CD4-positive, alpha-beta T cell (primary cell): Measurements from ENCODE around the gene DYNC1LI2. TPM values are rescaled to one million over a fixed set of nuclear protein-coding genes. Genes with fewer than 3 reads are reported as not detected.

Source experiments
- ATAC-seq: fragments of 200-7000 bp; cut with Tn5 transposase; one replicate; pipeline ENCODE4 v1.10.0; 2022; ENCODE audit warnings: mild to moderate bottlenecking; ENCODE audit not compliant: poor library complexity
- CTCF ChIA-PET: fragments of 350-600 bp; sonication (Branson Sonifier 250); formaldehyde crosslinking; loops from one replicate; lab custom pipeline; 2021; ENCODE audit warnings: antibody characterized with exemption, inconsistent platforms; lab: Charles Lee
- POLR2A ChIA-PET: fragments of 350-600 bp; sonication (Branson Sonifier 250); formaldehyde crosslinking; loops from one replicate; lab custom pipeline; 2021; ENCODE audit warnings: antibody characterized with exemption, inconsistent platforms; lab: Charles Lee
- DNase-seq, 14 experiments: peaks; one replicate each; pipeline ENCODE4 v3.0.0-alpha.2; 2013 to 2020; ENCODE audit warnings: mixed read lengths in 2 of 14
- H3K27ac ChIP-seq, 2 donors: one replicate each; pipeline versions ENCODE4 v1.5.1 to v1.7.0; 2013; ENCODE audit warnings: low read length in 2 of 2, low read depth in 1 of 2, mild to moderate bottlenecking in 1 of 2
- H3K27me3 ChIP-seq, 2 experiments: 1 replicate in 1 of 2; 2 replicates in 1 of 2; pipeline versions ENCODE4 v1.6.1 to v1.7.0; 2013; ENCODE audit warnings: low read length in 2 of 2, control low read depth in 1 of 2, mild to moderate bottlenecking in 1 of 2, moderate library complexity in 1 of 2; ENCODE audit not compliant: insufficient read depth in 2 of 2, control insufficient read depth in 1 of 2
- H3K36me3 ChIP-seq: one replicate; pipeline ENCODE4 v1.6.1; 2013; ENCODE audit warnings: low read length, control low read depth; ENCODE audit not compliant: insufficient read depth
- H3K4me1 ChIP-seq: one replicate; pipeline ENCODE4 v1.6.1; 2013; ENCODE audit warnings: low read length, control low read depth; ENCODE audit not compliant: insufficient read depth
- H3K4me3 ChIP-seq: one replicate; pipeline ENCODE4 v1.5.1; 2013; ENCODE audit warnings: mild to moderate bottlenecking, low read length, moderate library complexity
- H3K9me3 ChIP-seq, 2 experiments: 1 replicate in 1 of 2; 2 replicates in 1 of 2; pipeline versions ENCODE4 v1.6.1 to v1.7.0; 2013; ENCODE audit warnings: low read length in 2 of 2, mild to moderate bottlenecking in 2 of 2, control low read depth in 1 of 2, moderate library complexity in 1 of 2; ENCODE audit not compliant: control insufficient read depth in 1 of 2, insufficient read depth in 1 of 2
- H3K27ac Mint-ChIP-seq: one replicate; pipeline ENCODE4 v1.8.0; 2020; ENCODE audit warnings: mixed read lengths
- H3K27me3 Mint-ChIP-seq: one replicate; pipeline ENCODE4 v1.8.0; 2021; ENCODE audit warnings: mixed read lengths
- H3K36me3 Mint-ChIP-seq: one replicate; pipeline ENCODE4 v1.8.0; 2021; ENCODE audit warnings: low read depth, mixed read lengths
- H3K4me1 Mint-ChIP-seq: one replicate; pipeline ENCODE4 v1.8.0; 2021; ENCODE audit warnings: low read depth, mixed read lengths
- H3K4me3 Mint-ChIP-seq: one replicate; pipeline ENCODE4 v1.8.0; 2020; ENCODE audit warnings: mild to moderate bottlenecking, mixed read lengths
- H3K9me3 Mint-ChIP-seq: one replicate; pipeline ENCODE4 v1.8.0; 2020; ENCODE audit warnings: mixed read lengths
- intact Hi-C, 2 experiments: fragments of 100-400 bp; cut with DNase I in 1 of 2; cut with micrococcal nuclease in 1 of 2; formaldehyde crosslinking; loops; one replicate each; pipeline versions ENCODE4 v1.15.1 to v1.9.0; 2023 to 2025; cut with DNase I, micrococcal nuclease
- total RNA-seq, 174 experiments: library from RNA in 2 of 174; stranded (reverse) in 2 of 174; gene quantifications; one replicate each; pipeline ENCODE4 v1.2.3 and lab custom pipeline; 2021 to 2026
- TF ChIP-seq, protein P1 (sequence below): fragments of 200-600 bp; IDR thresholded peaks from one replicate; pipeline ENCODE4 v1.8.0; 2022; ENCODE audit warnings: antibody characterized with exemption, mild to moderate bottlenecking

DYNC1LI2 gene
- total RNA-seq, 2 experiments from 2014 or later = 81.8 to 82.4 TPM

GRCh38 chr16:66728804-66729203 lies 22.6 kb downstream of the DYNC1LI2 start:
- Histone ChIP-seq H3K4me3 (no peak overlapping the region), H3K4me1 (no peaks in the 10 kb centered on the region), H3K36me3 (peaks cover 80% of the 10 kb centered on the region), H3K27me3 (no peaks in the 10 kb centered on the region), H3K27ac (no peak overlapping the region), H3K9me3 (no peaks in the 10 kb centered on the region)
- H3K4me1 Mint-ChIP-seq = peaks cover 6% of the 10 kb centered on the region
- no peak for ATAC-seq
- H3K36me3 Mint-ChIP-seq = peaks cover 92% of the 10 kb centered on the region
- ChIA-PET POLR2A (no interaction called here), CTCF (interaction anchor here (1.5 to 3.4 kb wide), 3 partner anchors 8 to 22 kb away, joined by 5 to 18 read pairs (median 9); partner anchors contain the start of gene DYNC1LI2)
- intact Hi-C loops = loop anchor here (1.0 to 5.0 kb wide), 4 partner anchors 11 to 322 kb away; no protein-coding TSS in a partner anchor
- no peaks in the 10 kb centered on the region for H3K27me3 Mint-ChIP-seq
- H3K27ac Mint-ChIP-seq = no peak overlapping the region
- H3K4me3 Mint-ChIP-seq = no peak overlapping the region
- no peaks in the 10 kb centered on the region for H3K9me3 Mint-ChIP-seq
- TF ChIP-seq, protein P1, sequence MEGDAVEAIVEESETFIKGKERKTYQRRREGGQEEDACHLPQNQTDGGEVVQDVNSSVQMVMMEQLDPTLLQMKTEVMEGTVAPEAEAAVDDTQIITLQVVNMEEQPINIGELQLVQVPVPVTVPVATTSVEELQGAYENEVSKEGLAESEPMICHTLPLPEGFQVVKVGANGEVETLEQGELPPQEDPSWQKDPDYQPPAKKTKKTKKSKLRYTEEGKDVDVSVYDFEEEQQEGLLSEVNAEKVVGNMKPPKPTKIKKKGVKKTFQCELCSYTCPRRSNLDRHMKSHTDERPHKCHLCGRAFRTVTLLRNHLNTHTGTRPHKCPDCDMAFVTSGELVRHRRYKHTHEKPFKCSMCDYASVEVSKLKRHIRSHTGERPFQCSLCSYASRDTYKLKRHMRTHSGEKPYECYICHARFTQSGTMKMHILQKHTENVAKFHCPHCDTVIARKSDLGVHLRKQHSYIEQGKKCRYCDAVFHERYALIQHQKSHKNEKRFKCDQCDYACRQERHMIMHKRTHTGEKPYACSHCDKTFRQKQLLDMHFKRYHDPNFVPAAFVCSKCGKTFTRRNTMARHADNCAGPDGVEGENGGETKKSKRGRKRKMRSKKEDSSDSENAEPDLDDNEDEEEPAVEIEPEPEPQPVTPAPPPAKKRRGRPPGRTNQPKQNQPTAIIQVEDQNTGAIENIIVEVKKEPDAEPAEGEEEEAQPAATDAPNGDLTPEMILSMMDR = no peak
- no peak for DNase-seq

DNA sequence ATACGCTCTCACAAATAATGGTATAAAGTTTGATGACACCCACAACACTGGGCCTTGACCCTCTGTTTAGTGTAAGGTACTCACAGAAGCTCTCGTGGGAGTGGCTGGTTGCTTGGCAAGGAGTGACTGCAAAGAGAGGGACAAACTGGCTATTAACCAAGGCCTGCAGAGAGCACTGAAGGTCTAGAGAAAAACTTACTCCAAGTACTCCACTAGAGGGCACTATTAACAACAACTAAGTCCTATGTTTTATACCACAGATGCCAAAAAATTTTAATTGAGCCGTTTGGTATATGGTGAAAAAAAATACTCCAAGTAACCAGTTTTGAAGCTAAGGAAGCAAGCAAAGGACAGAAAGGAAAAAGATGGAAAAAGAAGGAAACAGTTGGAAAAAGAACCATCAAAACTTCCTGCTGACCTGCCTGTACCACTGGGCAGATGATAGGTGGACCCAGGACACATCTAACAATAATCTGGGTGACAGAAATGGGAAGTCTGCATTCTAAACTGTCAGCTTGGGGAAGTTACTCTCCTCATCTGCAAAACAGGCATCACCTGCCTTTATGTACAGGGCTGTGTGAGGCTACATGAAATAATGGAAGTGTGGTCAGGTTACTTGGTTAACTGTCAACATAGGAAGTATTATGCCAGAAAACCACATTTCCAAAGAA lies 23.2 kb downstream of the DYNC1LI2 start:
- H3K27me3 Mint-ChIP-seq = no peaks in the 10 kb centered on the region
- Histone ChIP-seq H3K27ac (no peak overlapping the region), H3K36me3 (peaks cover 80% of the 10 kb centered on the region), H3K9me3 (no peaks in the 10 kb centered on the region), H3K4me1 (no peaks in the 10 kb centered on the region), H3K27me3 (no peaks in the 10 kb centered on the region), H3K4me3 (no peak overlapping the region)
- peaks cover 6% of the 10 kb centered on the region for H3K4me1 Mint-ChIP-seq
- POLR2A ChIA-PET = no interaction called here
- TF ChIP-seq, protein P1 = peak; percentile 83
- peaks cover 92% of the 10 kb centered on the region for H3K36me3 Mint-ChIP-seq
- peak overlapping the region; percentile 5 for H3K27ac Mint-ChIP-seq
- no peak overlapping the region for H3K4me3 Mint-ChIP-seq
- peak; percentile 87 for ATAC-seq
- intact Hi-C loops = loop anchor here (1.0 to 5.0 kb wide), 4 partner anchors 12 to 321 kb away; no protein-coding TSS in a partner anchor
- peak in 4 of 14 experiments; percentile 11 to 68 (median 60) for DNase-seq
- H3K9me3 Mint-ChIP-seq = no peaks in the 10 kb centered on the region
- CTCF ChIA-PET = interaction anchor here (1.2 to 3.4 kb wide), 4 partner anchors 8 to 322 kb away, joined by 5 to 18 read pairs (median 7); partner anchors contain the start of gene DYNC1LI2

GRCh38 chr16:66720766-66721165 lies 30.6 kb downstream of the DYNC1LI2 start:
- no peak overlapping the region for H3K4me3 ChIP-seq
- H3K27ac ChIP-seq = no peak overlapping the region
- Mint-ChIP-seq H3K27ac (no peak overlapping the region), H3K27me3 (no peaks in the 10 kb centered on the region), H3K4me1 (no peaks in the 10 kb centered on the region), H3K4me3 (no peak overlapping the region), H3K9me3 (no peaks in the 10 kb centered on the region), H3K36me3 (peaks cover 61% of the 10 kb centered on the region)
- CTCF ChIA-PET = no interaction called here
- H3K27me3 ChIP-seq = no peaks in the 10 kb centered on the region
- H3K9me3 ChIP-seq = no peaks in the 10 kb centered on the region
- ATAC-seq (no peak), DNase-seq (no peak)
- TF ChIP-seq, protein P1 = no peak
- intact Hi-C loops = no loop called here
- POLR2A ChIA-PET = no interaction called here
- no peaks in the 10 kb centered on the region for H3K4me1 ChIP-seq
- H3K36me3 ChIP-seq = peaks cover 39% of the 10 kb centered on the region
